Stimulated activated CD4-positive, alpha-beta T cell treated with anti-CD3 and anti-CD28 coated beads, TNF-alpha, amount 100 ng/mL, for 4 hours (primary cell): Measurements from ENCODE around the gene SMPD3.

ENCODE experiments used
- DNase-seq, 3 experiments: peaks; one replicate each; pipeline ENCODE4 v3.0.0-alpha.2; 2020; ENCODE audit warnings: low read depth in 3 of 3

The SMPD3 gene

DNA sequence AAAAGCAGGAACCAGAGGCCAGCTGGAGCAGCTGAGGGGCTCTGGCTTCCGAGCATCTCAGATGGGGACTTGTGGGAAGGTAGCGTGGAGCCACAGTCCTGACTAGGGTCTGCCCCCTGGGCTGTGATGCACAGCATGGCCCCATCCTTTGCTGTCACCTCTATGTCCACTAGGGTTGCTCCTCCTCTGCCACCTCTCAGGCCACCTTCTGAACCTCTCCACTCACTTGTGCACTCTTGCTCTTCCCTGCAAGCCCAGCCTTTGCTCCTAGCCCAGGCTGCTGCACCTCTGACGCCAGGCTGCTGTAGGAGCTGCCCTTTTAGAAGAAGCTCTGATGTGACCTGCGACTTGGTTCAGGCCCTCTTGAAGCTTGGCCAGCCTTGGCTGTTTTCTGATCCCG is 24.3 kb upstream of the SMPD3 start:
- no peak for DNase-seq

- DNase-seq: no peak
Observed at GRCh38 chr16:68470461-68471150, 22.3 kb upstream of the SMPD3 start.

- DNase-seq: no peak
Observed at GRCh38 chr16:68469796-68470460, 21.6 kb upstream of the SMPD3 start.

DNA sequence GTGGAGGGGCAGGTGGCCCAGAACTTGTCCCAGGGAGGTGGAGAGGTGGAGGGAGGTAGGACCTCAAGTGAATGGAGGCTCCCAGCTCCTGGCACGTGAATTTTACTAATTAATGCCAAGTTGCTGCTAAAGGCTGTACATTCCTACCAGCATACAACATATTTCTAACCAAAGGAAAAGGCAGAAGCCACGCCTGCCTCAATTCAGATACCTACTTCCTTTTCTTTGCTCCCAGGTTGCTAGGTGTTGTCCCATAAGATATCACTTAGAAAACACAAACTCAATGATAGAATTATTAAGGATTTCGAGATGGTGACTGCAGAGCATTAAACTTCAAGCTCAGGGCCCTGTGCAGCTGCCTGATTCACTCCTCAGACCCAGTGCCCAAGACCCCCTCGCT is 20.5 kb upstream of the SMPD3 start:
- DNase-seq: no peak

DNA sequence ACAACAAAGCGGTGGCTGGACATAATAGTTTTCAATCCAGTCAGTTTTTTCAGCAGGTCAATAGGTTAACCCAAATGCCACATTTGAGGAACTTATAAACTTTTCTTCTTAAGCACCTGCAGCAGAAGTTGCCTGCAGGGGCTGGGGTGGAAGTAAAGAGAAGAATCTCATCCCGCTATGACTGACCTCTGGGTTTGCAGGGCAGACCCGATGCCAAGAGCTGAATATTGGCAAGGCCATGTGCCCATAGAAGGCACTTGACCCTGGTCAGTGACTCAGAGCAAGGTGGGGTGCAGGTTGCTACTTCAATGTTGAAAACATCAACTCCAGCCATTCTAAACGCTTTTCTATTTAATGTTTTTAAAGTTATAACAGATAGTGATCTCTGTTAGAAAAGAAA is 17.9 kb upstream of the SMPD3 start:
- DNase-seq: no peak

DNA sequence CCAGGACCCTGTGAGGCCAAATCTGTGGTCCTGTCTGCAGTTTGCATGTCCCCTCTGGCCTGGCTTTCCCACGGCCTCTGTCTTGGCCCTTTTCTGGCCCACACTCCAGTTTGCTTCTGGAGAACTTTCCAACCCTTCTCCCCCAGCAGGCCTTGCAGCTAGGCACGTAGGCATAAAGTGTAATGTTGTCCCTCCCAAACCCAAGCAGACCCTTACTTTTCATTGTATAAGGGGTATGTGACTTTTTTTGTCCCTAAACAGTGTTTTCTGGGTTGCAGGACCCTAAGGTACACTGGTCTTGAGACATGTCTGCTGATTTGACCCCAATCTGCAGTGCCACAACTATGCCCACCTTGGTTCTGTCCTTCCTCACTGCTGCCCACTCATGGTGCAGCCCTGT is 15.6 kb upstream of the SMPD3 start:
- no peak for DNase-seq

- DNase-seq: no peak
Observed at GRCh38 chr16:68460067-68460466, 11.8 kb upstream of the SMPD3 start.

GRCh38 chr16:68459457-68459856 is 11.1 kb upstream of the SMPD3 start:
- no peak for DNase-seq

DNA sequence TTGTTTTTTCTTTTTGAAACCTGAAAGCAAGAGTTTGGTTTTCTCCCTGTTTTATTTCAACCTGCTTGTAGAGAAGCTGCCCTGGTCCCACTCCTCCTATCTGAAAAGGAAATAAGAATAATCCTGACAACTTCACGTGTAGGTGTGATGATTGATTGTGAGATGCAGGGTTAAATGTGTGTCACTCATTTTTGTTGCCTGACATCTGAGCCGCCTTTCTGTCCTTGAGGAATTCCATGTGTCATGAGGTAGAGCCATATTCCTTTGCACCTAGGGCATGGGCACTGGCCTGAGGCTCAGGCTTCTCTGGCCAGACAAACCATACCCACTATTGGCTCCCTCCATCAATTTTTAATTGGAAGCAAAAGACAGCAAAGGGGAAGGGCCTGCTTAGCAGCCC is 10.2 kb upstream of the SMPD3 start:
- no peak for DNase-seq

DNA sequence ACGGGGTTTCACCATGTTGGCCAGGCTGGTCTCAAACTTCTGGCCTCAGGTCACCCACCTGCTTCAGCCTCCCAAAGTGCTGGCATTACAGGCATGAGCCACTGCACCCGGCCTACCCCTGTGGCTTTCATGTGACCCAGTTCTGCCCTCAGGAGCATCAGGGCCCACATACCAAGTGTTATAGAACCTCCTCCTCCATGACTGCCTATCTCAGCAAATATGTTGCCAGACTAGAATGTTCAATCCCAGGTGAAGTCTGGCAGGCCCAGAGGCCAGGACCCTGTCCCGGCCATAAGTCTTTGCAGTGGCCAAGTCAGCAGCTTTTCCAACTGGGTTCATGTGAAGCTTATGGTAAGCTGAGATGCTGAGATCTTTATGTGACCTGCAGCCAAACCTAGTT is 9.8 kb upstream of the SMPD3 start:
- no peak for DNase-seq

GRCh38 chr16:68455631-68456030 is 7.3 kb upstream of the SMPD3 start:
- no peak for DNase-seq

GRCh38 chr16:68454920-68455435 is 6.7 kb upstream of the SMPD3 start:
- no peak for DNase-seq

DNA sequence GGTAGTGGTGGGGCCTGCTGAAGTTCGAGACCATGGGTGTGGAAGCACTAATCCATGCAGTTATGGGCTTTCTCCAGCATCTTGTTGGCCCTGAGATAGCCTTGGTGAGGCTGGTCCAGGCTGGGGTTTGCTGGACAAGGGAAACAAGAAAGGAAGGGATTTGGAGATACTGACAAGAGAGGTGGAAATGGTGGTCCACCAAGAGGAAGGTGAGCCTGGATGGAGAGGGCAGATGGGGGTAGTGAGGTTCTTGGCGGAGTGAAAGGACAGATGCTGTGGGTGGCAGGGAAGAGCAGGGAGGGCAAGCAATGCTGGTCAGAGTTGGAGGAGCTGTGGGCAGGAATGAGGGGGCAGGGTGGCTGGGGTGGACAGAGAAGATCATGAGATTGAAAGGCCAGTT is 5.5 kb upstream of the SMPD3 start:
- DNase-seq: no peak

DNA sequence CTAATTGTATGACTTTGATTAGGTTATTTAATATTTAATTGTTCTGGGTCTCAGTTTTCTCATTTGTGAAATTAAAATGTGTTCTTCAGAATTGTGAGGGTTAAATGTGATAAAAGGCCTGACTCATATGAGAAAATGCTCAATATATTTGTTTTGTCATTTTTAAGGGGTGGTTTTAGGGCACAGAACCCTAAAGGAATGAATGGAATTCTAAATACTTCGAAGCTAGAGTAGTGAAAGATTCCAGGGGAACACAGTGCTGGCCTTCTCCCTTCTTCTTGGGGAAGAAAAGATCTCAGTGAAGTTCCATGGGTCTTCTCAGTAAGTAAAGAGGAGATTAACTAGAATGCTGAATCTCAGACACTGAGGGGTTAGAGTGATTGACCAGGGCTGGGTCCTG is 3.9 kb upstream of the SMPD3 start:
- no peak for DNase-seq

DNA sequence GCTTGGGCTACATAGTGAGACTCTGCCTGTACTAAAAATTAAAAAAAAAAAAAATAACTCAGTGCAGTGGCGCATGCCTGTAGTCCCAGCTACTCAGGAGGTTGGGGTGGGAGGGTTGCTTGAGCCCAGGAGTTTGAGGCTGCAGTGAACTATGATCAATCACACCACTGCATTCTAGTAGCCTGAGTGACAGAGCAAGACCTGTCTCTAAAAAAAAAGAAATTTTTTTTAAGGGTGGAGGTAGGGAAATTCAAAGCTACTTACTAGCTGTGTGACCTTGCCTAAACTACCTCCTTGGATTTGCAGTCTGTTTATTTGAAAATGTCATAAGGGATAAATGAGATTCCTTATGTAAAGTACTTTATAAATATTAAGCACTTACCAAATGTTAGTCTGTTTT is 3.4 kb upstream of the SMPD3 start:
- no peak for DNase-seq

- no peak for DNase-seq
Observed at GRCh38 chr16:68450741-68451255, 2.5 kb upstream of the SMPD3 start.

- no peak for DNase-seq
Observed at GRCh38 chr16:68447653-68448359, 502 bp downstream of the SMPD3 start.

GRCh38 chr16:68446681-68447652 is 1.3 kb downstream of the SMPD3 start:
- DNase-seq: no peak

- DNase-seq: no peak
Observed at GRCh38 chr16:68445458-68445857, 2.9 kb downstream of the SMPD3 start.

DNA sequence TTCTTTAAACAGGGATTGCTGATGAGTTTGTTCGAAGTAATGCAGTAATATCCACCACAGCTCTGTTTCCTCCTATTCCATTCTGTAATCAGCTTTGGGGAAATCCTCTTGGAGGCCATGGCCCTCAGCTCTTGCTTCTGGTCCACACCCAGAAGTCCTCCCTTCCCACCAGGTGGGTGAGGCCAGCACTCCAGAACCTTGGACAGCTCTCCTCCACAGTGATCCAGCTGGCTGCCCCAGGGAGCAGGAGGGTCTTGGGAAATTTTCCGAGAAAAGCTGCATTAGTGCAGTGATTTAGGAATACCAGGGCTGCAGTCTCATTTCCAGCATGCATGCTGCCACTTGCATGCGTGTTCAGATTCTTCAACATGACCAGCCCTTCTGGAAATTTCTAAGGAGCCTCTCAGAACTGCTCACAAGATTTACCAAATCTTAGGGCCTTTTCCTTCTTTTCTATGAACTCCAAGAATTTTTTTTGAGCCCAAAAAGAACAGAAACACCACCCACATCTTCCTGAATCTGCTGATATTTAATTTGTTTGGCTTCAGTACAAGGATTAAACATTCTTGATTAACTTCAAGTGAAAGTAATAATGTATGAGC is 4.2 kb downstream of the SMPD3 start:
- no peak for DNase-seq

DNA sequence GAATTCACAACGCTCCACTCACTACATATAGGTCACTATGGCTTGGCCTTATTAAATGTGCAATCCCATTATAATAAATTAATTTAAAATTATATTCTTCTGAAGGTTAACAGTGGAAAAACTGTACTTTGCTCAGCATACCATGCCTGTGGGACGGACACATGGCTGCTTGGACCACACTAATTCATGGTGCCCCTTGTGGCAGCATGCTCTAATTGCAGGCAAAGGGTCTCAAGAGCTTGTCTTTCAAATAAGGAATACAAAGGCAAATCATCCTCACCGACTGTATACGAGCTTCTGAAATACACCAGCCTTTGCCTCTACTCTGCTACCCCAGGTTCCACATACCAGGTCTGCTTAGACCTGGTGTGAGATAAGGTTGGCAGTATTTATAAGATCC is 11.7 kb downstream of the SMPD3 start:
- no peak for DNase-seq
